Stimulated activated CD4-positive, alpha-beta T cell treated with anti-CD3 and anti-CD28 coated beads, Interleukin-2, amount 100 ng/mL, for 4 hours (primary cell): ENCODE data around the gene FAM89B.
A peak's percentile ranks its signal among the peaks of the same experiment; 100 is the strongest.
"Not testable (repeated sequence)": the region's sequence is repeated elsewhere in the genome, so short reads cannot be mapped to it uniquely, and the experiment has no call there.

Experiments
- DNase-seq: peaks from one replicate; pipeline ENCODE4 v3.0.0-alpha.2; 2020; ENCODE audit warnings: low read depth

Gene FAM89B

GRCh38 chr11:65556470-65557279, 15.7 kb upstream of the FAM89B start:
- no peak for DNase-seq

GRCh38 chr11:65557280-65558001, 14.9 kb upstream of the FAM89B start:
- no peak for DNase-seq

GRCh38 chr11:65558002-65558929, 14.1 kb upstream of the FAM89B start, which contains the start of gene LTBP3:
Gene LTBP3, minus strand, starts transcription at chr11:65558359. Its CDS starts 400 bp downstream, at chr11:65557959.
- no peak for DNase-seq

- no peak for DNase-seq
Measured at GRCh38 chr11:65558930-65559509, 13.3 kb upstream of the FAM89B start.

- DNase-seq: no peak
Measured at GRCh38 chr11:65559535-65559934, 12.8 kb upstream of the FAM89B start.

- DNase-seq: no peak
Measured at GRCh38 chr11:65559951-65560537, 12.3 kb upstream of the FAM89B start.

GRCh38 chr11:65560555-65561418, 11.6 kb upstream of the FAM89B start:
- DNase-seq: no peak

GRCh38 chr11:65562020-65562419, 10.3 kb upstream of the FAM89B start:
- no peak for DNase-seq

- no peak for DNase-seq
Measured at GRCh38 chr11:65562788-65563187, 9.6 kb upstream of the FAM89B start.

GRCh38 chr11:65563601-65564000, 8.7 kb upstream of the FAM89B start:
- DNase-seq: no peak

- not testable (repeated sequence) for DNase-seq
Measured at GRCh38 chr11:65564879-65565559, 7.3 kb upstream of the FAM89B start.

- no peak for DNase-seq
Measured at GRCh38 chr11:65565624-65566453, 6.5 kb upstream of the FAM89B start.

GRCh38 chr11:65569164-65569972, 3.0 kb upstream of the FAM89B start:
- no peak for DNase-seq

GRCh38 chr11:65569973-65570918, 2.1 kb upstream of the FAM89B start, which contains the start of gene ZNRD2:
Gene ZNRD2, plus strand, starts transcription at chr11:65570477. Its CDS starts 15 bp downstream, at chr11:65570492.
- DNase-seq: peak; percentile 98

- DNase-seq: no peak
Measured at GRCh38 chr11:65571420-65571819, 918 bp upstream of the FAM89B start.

- DNase-seq: no peak
Measured at GRCh38 chr11:65571940-65572339, 398 bp upstream of the FAM89B start.
